DOHH2 (cell line): ENCODE measurements around the gene CDHR3.

Experiments
- H3F3A ChIP-seq: fragments of 200-600 bp; sonication (generic), shearing (Covaris generic); 2 replicates; pipeline ENCODE4 v1.6.0; 2016; ENCODE audit warnings: antibody characterized with exemption, mild to moderate bottlenecking; ENCODE audit not compliant: control insufficient read depth, insufficient read depth
- H3K27ac ChIP-seq: fragments of 200-600 bp; sonication (generic); 2 replicates; pipeline ENCODE4 v1.5.1; 2014; ENCODE audit warnings: low read depth, mild to moderate bottlenecking, low read length, moderate library complexity
- H3K27me3 ChIP-seq: fragments of 200-600 bp; sonication (generic); 2 replicates; pipeline ENCODE4 v1.6.1; 2014; ENCODE audit warnings: mild to moderate bottlenecking, low read length, mixed read lengths; ENCODE audit not compliant: control insufficient read depth
- H3K36me3 ChIP-seq: fragments of 200-600 bp; sonication (generic); 2 replicates; pipeline ENCODE4 v1.6.1; 2014; ENCODE audit warnings: mild to moderate bottlenecking, low read length, moderate library complexity, mixed read lengths; ENCODE audit not compliant: control insufficient read depth
- H3K4me1 ChIP-seq: fragments of 200-600 bp; sonication (generic); 2 replicates; pipeline ENCODE4 v1.6.1; 2014; ENCODE audit warnings: mild to moderate bottlenecking, low read length, mixed read lengths; ENCODE audit not compliant: control insufficient read depth
- H3K4me2 ChIP-seq: fragments of 200-600 bp; sonication (generic); 2 replicates; pipeline ENCODE4 v1.6.0; 2014; ENCODE audit warnings: mild to moderate bottlenecking, low read length, moderate library complexity
- H3K4me3 ChIP-seq: fragments of 200-600 bp; sonication (generic); 2 replicates; pipeline ENCODE4 v1.5.1; 2014; ENCODE audit warnings: mild to moderate bottlenecking, low read length, mixed read lengths
- H3K79me2 ChIP-seq: fragments of 200-600 bp; sonication (generic); 2 replicates; pipeline ENCODE4 v1.6.1; 2014; ENCODE audit warnings: mild to moderate bottlenecking, low read length, mixed read lengths; ENCODE audit not compliant: control insufficient read depth
- H3K9me2 ChIP-seq: fragments of 200-600 bp; sonication (generic); replicated peaks from 2 replicates; pipeline ENCODE4 v1.6.1; 2014; ENCODE audit warnings: mild to moderate bottlenecking, low read length, mixed read lengths; ENCODE audit not compliant: control insufficient read depth
- H3K9me3 ChIP-seq: fragments of 200-600 bp; sonication (generic); 2 replicates; pipeline ENCODE4 v1.6.1; 2014; ENCODE audit warnings: antibody characterized with exemption, low read length, mixed read lengths; ENCODE audit not compliant: control insufficient read depth, insufficient read depth
- H4K20me1 ChIP-seq: fragments of 200-600 bp; sonication (generic); 2 replicates; pipeline ENCODE4 v1.6.0; 2014; ENCODE audit warnings: low read depth, mild to moderate bottlenecking, antibody characterized with exemption, low read length, moderate library complexity; ENCODE audit not compliant: control insufficient read depth, insufficient read depth
- CTCF ChIP-seq: fragments of 200-600 bp; sonication (generic); IDR thresholded peaks from one replicate; pipeline ENCODE4 v1.5.1; 2014; ENCODE audit warnings: antibody characterized with exemption, mild to moderate bottlenecking, low read depth, low read length; ENCODE audit not compliant: poor library complexity, severe bottlenecking
- EZH2phosphoT487 ChIP-seq: fragments of 200-600 bp; sonication (generic); IDR thresholded peaks from 2 replicates; pipeline ENCODE4 v1.6.1; 2017; ENCODE audit warnings: borderline replicate concordance, mild to moderate bottlenecking, antibody characterized with exemption, low read length, moderate library complexity, mixed read lengths

CDHR3 gene

GRCh38 chr7:106001196-106001595 is 38.1 kb downstream of the CDHR3 start:
- H3K9me3 ChIP-seq: no peaks in the 10 kb centered on the region
- no peaks in the 10 kb centered on the region for H3K79me2 ChIP-seq
- H3K4me3 ChIP-seq: no peak overlapping the region
- H3K27ac ChIP-seq: no peak overlapping the region
- H3K27me3 ChIP-seq: peaks cover 3% of the 10 kb centered on the region; the same call in 1 of the 2 replicates
- no peaks in the 10 kb centered on the region for H3F3A ChIP-seq
- no peak for TF ChIP-seq EZH2phosphoT487
- no peak for TF ChIP-seq CTCF
- no peaks in the 10 kb centered on the region for H3K9me2 ChIP-seq
- H4K20me1 ChIP-seq: no peaks in the 10 kb centered on the region
- H3K4me1 ChIP-seq: no peaks in the 10 kb centered on the region
- H3K4me2 ChIP-seq: no peak overlapping the region
- H3K36me3 ChIP-seq: no peaks in the 10 kb centered on the region

GRCh38 chr7:106001886-106002285 is 38.8 kb downstream of the CDHR3 start:
- no peak overlapping the region for H3K4me2 ChIP-seq
- TF ChIP-seq EZH2phosphoT487: no peak
- no peak for TF ChIP-seq CTCF
- H3K79me2 ChIP-seq: no peaks in the 10 kb centered on the region
- H3K4me3 ChIP-seq: no peak overlapping the region
- H4K20me1 ChIP-seq: no peaks in the 10 kb centered on the region
- no peak overlapping the region for H3K27ac ChIP-seq
- no peaks in the 10 kb centered on the region for H3K4me1 ChIP-seq
- H3F3A ChIP-seq: no peaks in the 10 kb centered on the region
- H3K27me3 ChIP-seq: peaks cover 3% of the 10 kb centered on the region; the same call in 1 of the 2 replicates
- no peaks in the 10 kb centered on the region for H3K9me2 ChIP-seq
- no peaks in the 10 kb centered on the region for H3K36me3 ChIP-seq
- H3K9me3 ChIP-seq: peaks cover 6% of the 10 kb centered on the region

GRCh38 chr7:106003525-106004064 is 40.5 kb downstream of the CDHR3 start:
- TF ChIP-seq CTCF (no peak), EZH2phosphoT487 (no peak)
- Histone ChIP-seq H3K9me3 (peaks cover 16% of the 10 kb centered on the region), H3K4me2 (no peak overlapping the region), H3K9me2 (no peaks in the 10 kb centered on the region), H3K27me3 (peaks cover 3% of the 10 kb centered on the region; the same call in 1 of the 2 replicates), H3K4me1 (no peaks in the 10 kb centered on the region), H3F3A (no peaks in the 10 kb centered on the region), H3K79me2 (no peaks in the 10 kb centered on the region), H4K20me1 (no peaks in the 10 kb centered on the region), H3K36me3 (no peaks in the 10 kb centered on the region), H3K4me3 (no peak overlapping the region), H3K27ac (no peak overlapping the region)
